GM21360 (cell line): ENCODE results near the gene ADGRD1.
"Not testable (repeated sequence)": the region's sequence is repeated elsewhere in the genome, so short reads cannot be mapped to it uniquely, and the experiment has no call there.

Experiments used
- ATAC-seq: cut with Tn5 transposase; IDR thresholded peaks from one replicate; pipeline ENCODE4 v1.9.1; 2021; ENCODE audit warnings: mild to moderate bottlenecking, moderate library complexity; ENCODE audit not compliant: unreplicated experiment

ADGRD1 gene

DNA sequence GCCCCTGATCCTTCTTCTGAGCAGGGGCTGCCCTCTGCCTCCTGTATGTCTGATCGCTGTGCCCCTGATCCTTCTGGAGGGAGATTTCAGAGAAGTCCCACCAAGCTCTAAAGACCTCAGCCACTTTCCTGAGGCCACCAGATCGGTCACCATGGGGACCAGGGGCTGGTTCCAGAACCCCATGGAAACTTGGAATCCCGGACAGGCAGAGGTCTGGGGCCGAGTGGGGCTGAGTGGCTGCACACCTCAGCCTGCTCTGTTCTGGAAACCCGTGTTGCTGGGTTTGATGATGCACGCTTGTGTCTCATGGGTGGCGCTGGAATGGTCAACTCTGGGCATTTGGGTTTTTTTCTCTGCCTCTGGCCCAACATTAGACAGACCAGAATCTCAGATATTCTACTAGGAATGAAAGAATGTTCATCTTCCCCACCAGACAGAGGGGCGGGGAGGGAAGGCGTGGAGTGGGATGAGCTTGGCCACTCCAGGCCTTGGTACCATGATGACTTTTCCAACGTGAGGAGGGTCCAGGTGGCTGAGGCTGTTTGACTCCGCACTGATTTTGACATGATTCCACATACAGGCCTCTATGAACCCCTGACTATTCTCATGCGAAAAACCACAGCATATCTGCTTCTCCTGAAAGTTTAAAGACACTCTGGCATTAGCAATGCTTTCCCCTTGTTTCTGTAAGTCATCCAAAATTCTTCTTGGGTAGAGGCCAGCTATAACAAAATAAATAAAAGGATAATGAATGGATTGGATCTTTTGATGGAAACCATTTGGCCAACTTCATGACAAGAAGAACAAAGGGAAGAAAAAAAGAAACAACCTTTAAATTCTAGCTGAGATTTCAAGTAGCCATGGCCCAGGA, 114.5 kb downstream of the ADGRD1 start:
- no peak for ATAC-seq

DNA sequence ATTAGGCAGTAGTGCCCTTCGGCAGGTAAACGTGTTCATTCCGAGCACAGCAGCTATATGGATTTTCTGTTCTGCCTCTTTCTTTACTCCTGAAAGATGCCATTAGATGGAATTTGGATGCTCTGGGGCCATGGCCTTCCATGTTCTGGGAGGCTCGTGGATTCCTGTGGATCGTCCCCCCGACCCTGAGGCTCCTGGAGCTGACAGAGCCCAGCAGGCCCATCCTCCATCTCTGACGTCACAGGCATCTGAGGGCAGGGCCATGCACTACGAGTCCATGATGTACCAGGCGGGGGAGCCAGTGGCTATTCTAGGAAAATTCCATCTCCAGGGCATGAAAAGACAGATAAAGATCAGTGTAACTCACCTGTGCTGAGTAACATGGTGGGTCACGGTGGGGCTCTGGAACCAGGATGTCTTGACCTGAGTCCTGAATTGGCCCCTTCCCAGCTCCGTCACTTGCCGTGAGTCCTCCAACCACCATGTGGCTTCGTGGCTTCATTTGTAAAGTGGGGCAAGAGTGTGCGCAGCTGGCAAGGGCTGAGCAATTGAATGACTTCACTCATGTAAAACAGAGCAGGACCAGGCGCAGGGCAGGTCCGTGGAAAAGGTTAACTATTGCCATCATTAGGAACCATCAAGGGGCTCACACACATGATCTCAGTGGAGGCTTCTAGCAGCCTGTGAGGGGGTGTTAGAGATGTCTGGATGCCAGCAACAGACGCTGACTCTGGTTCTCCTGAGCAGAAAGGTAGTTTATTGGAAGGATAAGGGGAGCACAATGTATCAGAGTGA, 115.4 kb downstream of the ADGRD1 start:
- ATAC-seq = not testable (repeated sequence)

DNA sequence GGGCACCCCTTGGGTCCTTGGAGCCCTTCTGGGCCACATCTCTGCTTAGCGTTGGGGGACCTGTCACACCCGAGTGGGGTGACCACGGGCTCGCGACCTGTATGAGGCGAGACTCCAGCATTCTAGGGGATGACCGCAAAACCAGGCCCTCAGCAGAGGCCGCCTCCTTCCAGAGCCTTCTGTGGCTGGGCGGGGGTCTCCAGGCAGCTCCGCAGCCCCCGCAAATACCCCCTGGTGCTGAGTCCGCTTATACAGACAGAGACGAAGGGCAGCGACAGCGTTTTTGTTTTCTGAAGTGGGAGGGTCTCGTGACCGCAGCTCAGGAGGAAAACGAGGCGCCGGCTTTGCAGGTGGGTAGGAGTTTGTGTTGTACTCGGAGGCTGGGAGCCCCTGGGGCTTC, 116.4 kb downstream of the ADGRD1 start:
- not testable (repeated sequence) for ATAC-seq

DNA sequence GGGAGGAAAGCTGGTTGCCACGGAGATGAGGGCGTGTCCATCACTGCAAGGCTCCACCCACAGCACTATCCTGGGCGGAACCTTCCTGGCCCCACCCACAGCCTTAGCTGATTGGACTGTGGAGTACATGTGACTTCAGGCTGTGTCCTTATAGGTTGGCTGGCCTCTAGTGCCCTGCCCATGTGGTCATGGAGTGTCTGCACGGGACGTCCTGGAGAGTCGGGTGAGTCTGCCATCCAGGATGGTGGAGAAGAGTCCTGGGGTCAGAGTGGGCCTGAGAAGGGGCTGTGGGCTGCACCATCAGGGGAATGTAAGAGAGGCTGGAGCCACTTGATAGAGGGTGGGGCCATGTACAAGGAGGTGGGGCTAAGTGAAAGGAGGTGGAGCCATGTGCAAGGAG, 117.0 kb downstream of the ADGRD1 start:
- not testable (repeated sequence) for ATAC-seq

DNA sequence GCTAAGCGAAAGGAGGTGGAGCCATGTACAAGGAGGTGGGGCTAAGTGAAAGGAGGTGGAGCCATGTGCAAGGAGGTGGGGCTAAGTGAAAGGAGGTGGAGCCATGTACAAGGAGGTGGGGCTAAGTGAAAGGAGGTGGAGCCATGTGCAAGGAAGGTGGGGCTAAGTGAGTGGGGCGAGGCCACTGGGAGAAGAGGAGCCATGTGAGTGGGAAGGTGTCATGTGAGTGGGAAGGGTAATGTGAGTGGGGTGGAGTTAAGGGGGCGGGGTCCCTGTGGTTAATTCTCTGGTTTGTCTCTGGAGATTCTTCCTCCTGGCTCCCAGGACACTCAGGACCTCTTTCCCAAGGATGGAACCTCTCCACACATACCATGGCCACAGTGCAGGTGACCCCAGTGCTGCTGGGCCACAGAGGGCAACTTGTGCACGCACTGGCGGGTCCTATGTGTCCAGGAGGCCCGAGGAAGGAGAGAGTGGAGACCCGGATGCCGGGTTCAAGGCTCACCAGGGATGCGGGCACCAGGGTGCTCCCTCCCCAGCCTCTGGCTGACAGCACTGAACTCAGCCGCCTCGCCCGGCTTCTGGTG, 117.6 kb downstream of the ADGRD1 start:
- not testable (repeated sequence) for ATAC-seq

DNA sequence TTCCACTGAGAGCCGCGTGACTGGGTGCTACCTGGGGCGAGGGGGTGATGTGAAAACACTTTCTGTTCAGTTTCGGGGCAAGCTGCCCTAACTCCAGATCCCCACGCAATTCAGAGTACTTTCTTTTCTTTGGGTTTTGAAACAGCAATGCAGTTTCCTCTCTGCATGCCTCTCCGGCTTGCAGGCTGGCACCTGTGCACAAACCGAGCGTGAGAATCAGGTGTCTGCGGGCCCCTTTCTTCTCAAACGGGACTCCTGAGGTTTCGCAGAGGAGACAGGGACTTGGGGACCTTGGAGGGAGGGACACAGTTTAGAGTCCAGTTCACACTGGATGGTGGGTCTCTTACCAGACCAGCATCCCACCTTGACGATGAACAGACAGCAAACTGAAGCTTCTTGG, 118.2 kb downstream of the ADGRD1 start:
- ATAC-seq = not testable (repeated sequence)

DNA sequence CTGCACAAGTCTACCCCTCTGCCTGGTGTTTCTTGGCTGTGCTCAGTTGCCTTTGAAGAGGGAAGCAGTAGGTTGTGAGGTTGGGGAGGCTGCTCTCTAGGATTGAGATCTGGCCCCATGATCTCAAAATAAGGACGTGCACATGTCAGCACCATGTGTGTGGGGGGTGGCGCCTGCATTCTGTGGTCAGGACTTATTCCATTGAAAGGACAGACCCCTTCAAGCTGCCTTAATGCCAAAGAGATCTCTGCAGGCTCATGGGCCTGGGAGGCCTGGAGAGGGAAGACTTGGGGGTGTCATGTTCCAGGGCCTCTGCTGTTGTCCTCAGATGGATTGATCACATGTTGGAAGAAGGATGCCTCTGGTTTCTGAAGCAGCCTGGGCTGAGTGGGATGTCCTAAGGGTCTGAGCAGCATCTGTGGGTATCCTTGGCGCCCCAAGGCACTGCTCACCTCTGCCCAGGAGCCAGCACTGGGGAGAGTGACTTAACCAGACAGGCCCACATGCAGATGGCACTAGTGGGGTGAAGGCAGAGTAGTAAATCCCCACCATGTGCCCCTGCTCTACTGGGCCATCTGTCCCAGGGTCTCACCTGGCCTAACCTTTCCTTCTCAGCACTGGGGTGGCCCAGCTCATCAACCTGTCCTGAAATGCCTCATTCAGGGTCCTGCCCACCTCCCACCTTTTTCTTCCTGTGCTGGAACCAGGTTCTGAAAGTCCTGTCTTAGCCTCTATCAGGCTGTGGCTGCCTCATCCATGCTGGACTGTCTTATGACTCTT, 118.9 kb downstream of the ADGRD1 start:
- ATAC-seq = no peak

DNA sequence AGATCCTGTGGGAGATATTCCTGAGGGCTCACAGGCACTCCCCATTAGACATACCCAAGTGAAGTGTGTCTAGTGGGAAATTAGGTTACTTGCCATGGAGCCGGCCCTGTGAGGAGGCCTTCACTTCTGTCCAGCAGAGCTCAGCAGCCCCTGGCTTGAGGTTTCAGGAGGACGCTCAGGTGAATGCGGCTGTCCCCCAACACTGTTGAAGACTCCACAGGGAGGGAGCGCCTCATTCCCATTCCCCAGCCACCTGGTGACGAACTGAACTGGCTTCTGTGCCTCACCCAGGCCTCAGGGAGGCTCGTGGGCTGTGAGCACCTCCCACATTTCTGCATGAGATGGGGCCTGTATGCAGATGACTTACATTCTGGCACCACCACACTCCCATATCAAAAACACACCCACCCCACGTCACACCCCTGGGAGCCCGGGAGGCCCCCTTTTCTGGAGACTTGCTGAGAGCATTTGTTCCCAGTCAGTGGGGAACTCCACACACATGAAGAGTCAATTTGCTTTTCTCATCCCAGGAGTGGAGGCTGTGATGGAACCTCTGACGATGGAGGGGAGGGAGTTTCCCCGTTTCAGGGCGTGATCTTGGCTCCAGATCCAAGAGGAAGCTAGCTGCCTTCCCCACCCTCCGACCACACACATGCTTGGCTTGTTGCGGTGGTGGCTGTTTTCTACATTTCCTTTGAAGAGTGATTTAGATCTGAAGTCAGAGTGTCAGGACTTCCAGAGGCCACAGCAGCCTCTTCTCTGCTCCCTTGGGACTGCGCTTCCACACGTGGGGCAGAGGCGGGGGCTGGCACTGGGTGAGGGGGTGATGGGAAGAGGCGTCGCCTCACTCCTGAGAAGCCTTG, 120.7 kb downstream of the ADGRD1 start:
- no peak for ATAC-seq

DNA sequence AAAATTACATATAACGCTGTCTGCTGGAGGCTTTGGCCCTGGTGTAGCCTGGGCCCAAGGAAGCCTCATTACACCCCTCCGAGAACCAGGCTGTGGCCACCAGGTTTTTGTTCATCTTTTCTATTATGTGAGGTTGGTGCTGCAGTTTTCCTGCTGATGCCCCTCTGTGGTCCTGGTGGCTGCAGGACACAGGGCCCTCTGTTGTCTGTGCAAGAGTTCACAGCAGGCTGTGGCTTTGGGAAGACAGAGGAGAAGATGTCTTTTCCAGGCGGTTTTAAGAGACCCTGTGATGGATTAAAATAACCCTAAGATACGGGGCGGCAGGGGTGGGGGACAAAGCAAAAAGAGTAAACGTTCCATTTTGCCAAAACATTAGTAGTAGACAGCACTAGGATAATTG, 121.5 kb downstream of the ADGRD1 start:
- no peak for ATAC-seq

DNA sequence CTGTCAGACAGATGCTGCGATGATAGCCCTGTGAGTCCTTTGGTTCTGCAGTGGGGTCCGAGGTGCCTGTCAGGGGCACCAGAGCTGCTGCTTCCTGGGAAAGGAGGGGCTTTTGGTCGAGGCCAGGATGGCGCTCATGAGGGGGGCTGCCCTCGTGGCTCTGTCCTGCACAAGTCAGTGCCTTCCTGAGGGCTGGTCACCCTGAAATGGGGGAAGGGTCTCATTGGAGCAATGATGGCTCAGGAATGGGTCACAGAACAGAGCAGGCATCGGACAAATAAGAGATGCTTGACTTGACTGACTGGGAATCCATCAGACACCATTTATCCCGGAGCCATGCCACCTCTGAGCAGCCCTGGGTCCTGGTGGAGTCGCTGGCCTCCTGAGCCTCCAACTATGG, 121.9 kb downstream of the ADGRD1 start:
- no peak for ATAC-seq

DNA sequence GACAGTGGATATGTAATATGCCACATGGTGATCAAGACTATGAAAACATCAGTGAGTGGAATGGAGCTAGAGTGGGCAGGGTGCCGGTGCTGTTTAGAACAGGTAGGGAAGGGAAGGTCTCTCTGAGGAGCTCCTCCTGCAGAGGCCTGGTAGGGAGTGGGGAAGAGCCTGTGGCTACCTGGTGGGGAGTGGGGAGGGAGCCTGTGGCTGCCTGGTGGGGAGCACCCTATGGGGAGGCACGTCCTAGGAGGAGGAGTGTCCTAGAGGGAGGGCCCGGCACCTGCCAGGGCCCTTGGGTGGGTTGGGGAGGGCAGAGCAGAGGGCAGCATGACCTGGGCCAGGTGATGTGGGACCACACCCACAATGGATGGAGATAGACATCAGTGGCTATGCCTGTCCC, 122.6 kb downstream of the ADGRD1 start:
- ATAC-seq = no peak

DNA sequence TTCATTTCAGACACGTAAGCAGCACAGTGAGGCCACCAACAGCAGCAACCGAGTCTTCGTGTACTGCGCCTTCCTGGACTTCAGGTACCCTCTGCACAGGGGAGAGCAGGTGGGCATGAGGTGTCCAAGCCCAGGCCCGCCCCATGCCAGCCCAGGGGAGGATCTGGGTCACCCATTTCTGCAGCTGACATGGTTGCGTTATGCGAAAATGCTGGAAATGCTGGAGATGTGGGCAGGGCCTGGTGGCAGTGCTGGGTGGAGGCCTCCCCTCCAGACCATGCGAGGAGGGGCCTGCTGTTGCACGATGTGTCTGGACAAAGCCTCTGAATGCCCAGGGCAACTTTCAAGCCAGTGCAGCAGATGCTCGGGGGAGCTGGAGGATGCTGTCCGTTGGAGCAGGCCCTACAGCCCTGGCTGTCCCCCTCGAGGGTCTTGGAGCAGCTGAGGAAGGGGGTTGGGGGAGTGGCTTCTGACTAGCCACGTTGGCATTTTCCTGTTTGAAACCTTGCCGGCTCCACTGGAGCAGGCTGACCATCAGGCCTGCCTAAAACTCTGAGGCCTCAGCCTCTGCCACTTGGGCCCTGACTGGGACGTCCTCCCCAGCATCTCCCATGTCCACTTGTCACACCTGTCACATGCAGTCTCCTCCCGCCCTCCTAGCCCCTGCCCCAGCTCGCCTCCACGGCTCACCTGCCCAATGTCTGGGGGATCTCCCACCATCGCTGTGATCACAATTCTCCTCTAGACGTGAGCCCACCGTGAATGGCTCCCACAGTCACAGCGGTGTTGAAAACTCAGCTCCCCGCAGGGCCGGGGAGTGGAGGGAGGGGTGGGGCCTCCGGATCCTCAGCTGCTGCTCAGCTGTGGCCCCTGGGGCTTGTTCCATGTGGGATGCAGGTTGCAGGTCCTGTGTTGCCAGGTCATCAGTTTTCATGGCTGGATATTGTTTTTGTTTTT, 123.4 kb downstream of the ADGRD1 start:
- no peak for ATAC-seq

DNA sequence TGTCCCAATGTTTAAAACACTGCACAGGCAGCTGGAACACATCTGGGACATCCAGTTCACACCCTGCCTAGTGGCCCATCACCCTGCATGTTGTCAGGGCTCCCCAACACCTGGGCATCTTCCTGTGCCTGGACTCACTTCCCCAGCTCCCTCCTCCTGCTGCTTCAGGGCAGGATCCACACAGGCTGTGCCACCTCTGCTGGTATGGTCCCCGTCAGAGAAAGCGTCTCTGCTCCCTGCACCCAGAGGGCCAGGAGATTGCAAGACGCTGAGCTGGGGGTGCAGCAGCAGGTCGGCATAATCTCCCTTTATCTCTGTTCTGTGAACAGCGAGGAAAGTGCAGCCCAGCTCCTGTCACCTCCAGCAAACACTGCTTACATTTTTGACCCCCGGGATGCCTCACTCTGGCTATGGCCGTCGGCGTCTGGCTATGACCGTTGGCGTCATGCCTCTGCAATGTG, 124.3 kb downstream of the ADGRD1 start:
- ATAC-seq = no peak

DNA sequence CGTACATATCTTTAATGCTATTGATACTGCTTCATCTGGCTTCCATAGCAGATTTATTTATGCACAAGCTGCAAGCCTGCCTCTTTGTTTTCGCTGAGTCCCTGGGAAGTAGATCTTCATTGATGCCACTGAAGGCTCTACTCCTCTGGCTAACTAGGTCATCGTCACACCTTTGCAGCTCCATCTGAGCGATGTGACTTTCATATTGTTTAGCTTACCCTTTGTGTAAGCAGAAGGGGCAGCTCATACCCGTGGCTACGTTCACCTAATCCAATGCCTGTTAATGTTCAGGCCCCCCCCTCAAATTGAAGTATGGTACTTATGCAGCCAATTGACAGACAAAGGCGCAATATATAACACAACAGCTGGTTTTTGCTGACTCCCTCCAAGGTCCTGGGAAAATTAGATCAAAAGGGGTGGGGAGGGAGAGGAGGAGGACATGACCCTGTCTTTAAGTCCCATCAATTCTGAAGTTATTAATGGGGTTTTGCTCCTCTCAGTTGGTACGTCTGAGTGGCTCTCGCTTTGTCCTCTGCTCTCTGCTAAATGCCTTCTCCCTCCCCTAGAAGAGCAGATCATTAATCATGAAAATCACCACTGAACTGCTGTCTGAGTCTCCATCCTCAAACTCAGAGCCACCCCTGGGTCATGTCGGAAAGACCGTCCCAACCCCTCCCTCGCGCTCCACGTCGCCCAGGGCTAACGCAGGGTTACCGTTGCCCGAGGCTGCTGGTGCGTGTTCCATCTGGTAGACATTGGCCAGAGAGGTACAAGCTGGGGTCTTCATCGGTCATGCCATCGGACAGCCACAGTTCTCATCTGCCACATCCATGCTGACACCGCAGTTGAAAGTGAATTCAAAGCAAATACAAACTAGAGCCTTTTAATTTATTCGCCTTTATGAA, 128.8 kb downstream of the ADGRD1 start:
- ATAC-seq = no peak

DNA sequence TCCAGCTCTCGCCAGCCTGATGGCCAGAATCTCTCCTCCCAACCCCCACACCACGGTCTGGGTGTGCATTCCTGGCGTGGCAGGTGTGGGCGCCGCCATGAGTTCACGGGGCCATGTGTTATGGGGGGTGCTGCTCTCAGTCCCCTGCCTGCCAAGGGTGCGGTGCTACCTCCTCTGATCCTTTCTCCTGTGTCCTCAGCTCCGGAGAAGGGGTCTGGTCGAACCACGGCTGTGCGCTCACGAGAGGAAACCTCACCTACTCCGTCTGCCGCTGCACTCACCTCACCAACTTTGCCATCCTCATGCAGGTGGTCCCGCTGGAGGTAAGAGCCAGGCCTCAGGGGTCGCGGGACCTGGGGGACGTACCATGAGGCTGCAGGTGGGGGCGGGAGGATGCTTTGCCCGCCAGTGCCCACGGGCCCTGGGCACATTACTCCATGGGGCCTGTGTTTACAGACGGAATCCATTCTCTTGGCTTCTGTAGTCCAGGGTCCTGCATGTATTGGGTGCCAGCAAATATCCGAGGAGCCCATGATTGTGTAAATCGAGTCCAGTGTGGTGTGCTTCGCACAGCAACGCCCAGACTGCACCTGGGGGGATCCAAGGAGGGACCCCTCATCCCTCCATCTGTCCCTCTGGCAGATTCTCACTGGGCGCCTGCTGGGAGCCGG, 130.8 kb downstream of the ADGRD1 start:
- no peak for ATAC-seq

DNA sequence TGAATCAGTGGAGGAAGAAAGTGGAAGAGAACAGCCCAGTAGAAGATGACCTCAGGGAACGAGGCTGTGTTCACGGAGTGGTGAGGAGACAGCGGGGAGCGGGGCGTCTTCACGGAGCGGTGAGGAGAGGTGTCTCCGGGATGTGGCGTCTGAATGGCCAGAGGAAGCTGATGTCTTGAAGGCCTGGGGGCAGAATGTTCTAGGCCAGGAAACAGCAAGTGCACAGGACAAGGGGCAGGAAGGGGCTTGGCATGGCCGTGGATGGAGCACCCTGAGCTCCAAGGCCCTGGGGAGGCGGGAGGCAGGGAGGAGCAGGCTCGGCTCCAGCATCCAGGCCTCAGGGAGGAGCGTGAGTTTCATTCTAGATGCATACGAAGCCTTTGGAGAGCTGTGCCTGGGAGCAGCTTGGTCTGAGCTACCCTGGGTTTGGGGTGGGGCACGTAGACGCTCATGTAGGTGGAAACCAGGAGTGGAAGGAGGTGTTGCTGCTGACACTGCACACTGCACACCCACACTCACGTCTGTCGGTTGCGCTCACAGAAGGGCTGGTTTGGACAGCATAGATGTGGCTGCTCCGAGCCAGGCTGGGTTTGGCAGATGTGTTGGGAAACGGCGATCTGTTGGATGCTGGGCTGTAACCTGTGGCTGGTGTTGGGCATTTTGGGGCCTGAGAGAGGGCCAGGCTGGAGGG, 131.6 kb downstream of the ADGRD1 start:
- ATAC-seq = no peak
